Measurements from ENCODE around the gene MUCL3. TPM values are rescaled to one million over a fixed set of nuclear protein-coding genes. Genes with fewer than 3 reads are reported as not detected.
A peak's percentile ranks its signal among the peaks of the same experiment; 100 is the strongest.
"Not testable (repeated sequence)": the region's sequence is repeated elsewhere in the genome, so short reads cannot be mapped to it uniquely, and the experiment has no call there.

MUCL3 gene
- total RNA-seq, 1 donor from 2014 or later = not detected

GRCh38 chr6:30922447-30922852 lies 18.3 kb upstream of the MUCL3 start:
- H3K4me3 ChIP-seq (ENCODE audit: low read length in 3 of 3) = no peak overlapping the region
- H3K27ac ChIP-seq (ENCODE audit: low read depth, low read length) = no peak overlapping the region
- H3K9me3 ChIP-seq (ENCODE audit: control insufficient read depth in 3 of 3, low read length in 3 of 3) = no peaks in the 10 kb centered on the region
- no peak overlapping the region for H3K9ac ChIP-seq (ENCODE audit: low read depth in 1 of 3, low read length in 3 of 3)
- no peaks in the 10 kb centered on the region for H3K27me3 ChIP-seq (ENCODE audit: control insufficient read depth in 3 of 3, insufficient read depth in 3 of 3, low read length in 3 of 3)
- H3K4me1 ChIP-seq (ENCODE audit: control insufficient read depth in 3 of 3, insufficient read depth in 3 of 3, low read length in 3 of 3) = peaks cover 8 to 12% (median 10%) of the 10 kb centered on the region in 3 donors
- H3K36me3 ChIP-seq (ENCODE audit: control insufficient read depth in 3 of 3, insufficient read depth in 3 of 3, low read length in 3 of 3) = peaks cover 72 to 78% (median 73%) of the 10 kb centered on the region in 3 donors

GRCh38 chr6:30924040-30924627 lies 16.6 kb upstream of the MUCL3 start:
- H3K27me3 ChIP-seq (ENCODE audit: control insufficient read depth in 3 of 3, insufficient read depth in 3 of 3, low read length in 3 of 3); H3K9me3 ChIP-seq (ENCODE audit: control insufficient read depth in 3 of 3, low read length in 3 of 3); H3K9ac ChIP-seq (ENCODE audit: low read depth in 1 of 3, low read length in 3 of 3); H3K4me3 ChIP-seq (ENCODE audit: low read length in 3 of 3); H3K27ac ChIP-seq (ENCODE audit: low read depth, low read length): not testable (repeated sequence)
- peaks cover 8 to 12% (median 10%) of the 10 kb centered on the region in 3 donors for H3K4me1 ChIP-seq (ENCODE audit: control insufficient read depth in 3 of 3, insufficient read depth in 3 of 3, low read length in 3 of 3)
- H3K36me3 ChIP-seq (ENCODE audit: control insufficient read depth in 3 of 3, insufficient read depth in 3 of 3, low read length in 3 of 3) = peaks cover 60 to 66% (median 62%) of the 10 kb centered on the region in 3 donors

GRCh38 chr6:30926644-30927043 lies 14.1 kb upstream of the MUCL3 start:
- no peaks in the 10 kb centered on the region for H3K27me3 ChIP-seq (ENCODE audit: control insufficient read depth in 3 of 3, insufficient read depth in 3 of 3, low read length in 3 of 3)
- no peak overlapping the region for H3K27ac ChIP-seq (ENCODE audit: low read depth, low read length)
- no peak overlapping the region for H3K4me3 ChIP-seq (ENCODE audit: low read length in 3 of 3)
- H3K9me3 ChIP-seq (ENCODE audit: control insufficient read depth in 3 of 3, low read length in 3 of 3) = peaks cover 3 to 5% (median 4%) of the 10 kb centered on the region in 3 donors
- peaks cover 8 to 12% (median 10%) of the 10 kb centered on the region in 3 donors for H3K4me1 ChIP-seq (ENCODE audit: control insufficient read depth in 3 of 3, insufficient read depth in 3 of 3, low read length in 3 of 3)
- H3K36me3 ChIP-seq (ENCODE audit: control insufficient read depth in 3 of 3, insufficient read depth in 3 of 3, low read length in 3 of 3) = peaks cover 37 to 42% (median 38%) of the 10 kb centered on the region in 3 donors
- H3K9ac ChIP-seq (ENCODE audit: low read depth in 1 of 3, low read length in 3 of 3) = peak overlapping the region in 1 of 3 donors; percentile 25

GRCh38 chr6:30927080-30927479 lies 13.7 kb upstream of the MUCL3 start:
- not testable (repeated sequence) for H3K27me3 ChIP-seq (ENCODE audit: control insufficient read depth in 3 of 3, insufficient read depth in 3 of 3, low read length in 3 of 3); H3K9ac ChIP-seq (ENCODE audit: low read depth in 1 of 3, low read length in 3 of 3); H3K27ac ChIP-seq (ENCODE audit: low read depth, low read length); H3K9me3 ChIP-seq (ENCODE audit: control insufficient read depth in 3 of 3, low read length in 3 of 3); H3K4me3 ChIP-seq (ENCODE audit: low read length in 3 of 3)
- peaks cover 8 to 12% (median 10%) of the 10 kb centered on the region in 3 donors for H3K4me1 ChIP-seq (ENCODE audit: control insufficient read depth in 3 of 3, insufficient read depth in 3 of 3, low read length in 3 of 3)
- peaks cover 32 to 38% (median 34%) of the 10 kb centered on the region in 3 donors for H3K36me3 ChIP-seq (ENCODE audit: control insufficient read depth in 3 of 3, insufficient read depth in 3 of 3, low read length in 3 of 3)

- Histone ChIP-seq H3K36me3 (ENCODE audit: control insufficient read depth in 3 of 3, insufficient read depth in 3 of 3, low read length in 3 of 3) (peaks cover 16 to 22% (median 18%) of the 10 kb centered on the region in 3 donors), H3K27ac (ENCODE audit: low read depth, low read length) (no peak overlapping the region), H3K27me3 (ENCODE audit: control insufficient read depth in 3 of 3, insufficient read depth in 3 of 3, low read length in 3 of 3) (no peaks in the 10 kb centered on the region), H3K9ac (ENCODE audit: low read depth in 1 of 3, low read length in 3 of 3) (no peak overlapping the region), H3K4me1 (ENCODE audit: control insufficient read depth in 3 of 3, insufficient read depth in 3 of 3, low read length in 3 of 3) (peaks cover 8 to 12% (median 10%) of the 10 kb centered on the region in 3 donors), H3K4me3 (ENCODE audit: low read length in 3 of 3) (no peak overlapping the region), H3K9me3 (ENCODE audit: control insufficient read depth in 3 of 3, low read length in 3 of 3) (peaks cover 3 to 5% (median 4%) of the 10 kb centered on the region in 3 donors)
These were observed 12.1 kb upstream of the MUCL3 start for GRCh38 chr6:30928677-30929076.

GRCh38 chr6:30930506-30930905 lies 10.3 kb upstream of the MUCL3 start:
- peaks cover 3 to 5% (median 4%) of the 10 kb centered on the region in 3 donors for H3K9me3 ChIP-seq (ENCODE audit: control insufficient read depth in 3 of 3, low read length in 3 of 3)
- H3K9ac ChIP-seq (ENCODE audit: low read depth in 1 of 3, low read length in 3 of 3) = no peak overlapping the region
- peaks cover 8 to 12% (median 10%) of the 10 kb centered on the region in 3 donors for H3K4me1 ChIP-seq (ENCODE audit: control insufficient read depth in 3 of 3, insufficient read depth in 3 of 3, low read length in 3 of 3)
- H3K4me3 ChIP-seq (ENCODE audit: low read length in 3 of 3) = no peak overlapping the region
- no peak overlapping the region for H3K27ac ChIP-seq (ENCODE audit: low read depth, low read length)
- H3K27me3 ChIP-seq (ENCODE audit: control insufficient read depth in 3 of 3, insufficient read depth in 3 of 3, low read length in 3 of 3) = no peaks in the 10 kb centered on the region
- H3K36me3 ChIP-seq (ENCODE audit: control insufficient read depth in 3 of 3, insufficient read depth in 3 of 3, low read length in 3 of 3) = peaks cover 10 to 15% (median 11%) of the 10 kb centered on the region in 3 donors

GRCh38 chr6:30931272-30931671 lies 9.5 kb upstream of the MUCL3 start:
- H3K9me3 ChIP-seq (ENCODE audit: control insufficient read depth in 3 of 3, low read length in 3 of 3) = peaks cover 3 to 5% (median 4%) of the 10 kb centered on the region in 3 donors
- peaks cover 8 to 9% (median 8%) of the 10 kb centered on the region in 3 donors for H3K4me1 ChIP-seq (ENCODE audit: control insufficient read depth in 3 of 3, insufficient read depth in 3 of 3, low read length in 3 of 3)
- H3K36me3 ChIP-seq (ENCODE audit: control insufficient read depth in 3 of 3, insufficient read depth in 3 of 3, low read length in 3 of 3) = peaks cover 3 to 7% (median 5%) of the 10 kb centered on the region in 3 donors
- no peaks in the 10 kb centered on the region for H3K27me3 ChIP-seq (ENCODE audit: control insufficient read depth in 3 of 3, insufficient read depth in 3 of 3, low read length in 3 of 3)
- no peak overlapping the region for H3K4me3 ChIP-seq (ENCODE audit: low read length in 3 of 3)
- no peak overlapping the region for H3K9ac ChIP-seq (ENCODE audit: low read depth in 1 of 3, low read length in 3 of 3)
- no peak overlapping the region for H3K27ac ChIP-seq (ENCODE audit: low read depth, low read length)

GRCh38 chr6:30931969-30932645 lies 8.7 kb upstream of the MUCL3 start, which contains the start of gene SFTA2:
TSS of gene SFTA2 (minus strand) at chr6:30932170. CDS start at chr6:30932096, 74 bp downstream.
- Histone ChIP-seq H3K27me3 (ENCODE audit: control insufficient read depth in 3 of 3, insufficient read depth in 3 of 3, low read length in 3 of 3) (peaks cover 0 to 2% (median 0%) of the 10 kb centered on the region in 3 donors), H3K4me1 (ENCODE audit: control insufficient read depth in 3 of 3, insufficient read depth in 3 of 3, low read length in 3 of 3) (peaks cover 0 to under 1% (median under 1%) of the 10 kb centered on the region in 3 donors), H3K27ac (ENCODE audit: low read depth, low read length) (no peak within 1 kb of the TSS), H3K4me3 (ENCODE audit: low read length in 3 of 3) (no peak within 1 kb of the TSS), H3K9ac (ENCODE audit: low read depth in 1 of 3, low read length in 3 of 3) (no peak within 1 kb of the TSS), H3K36me3 (ENCODE audit: control insufficient read depth in 3 of 3, insufficient read depth in 3 of 3, low read length in 3 of 3) (no peaks in the 10 kb centered on the region), H3K9me3 (ENCODE audit: control insufficient read depth in 3 of 3, low read length in 3 of 3) (peaks cover 3 to 5% (median 4%) of the 10 kb centered on the region in 3 donors)

GRCh38 chr6:30932665-30933365 lies 8.0 kb upstream of the MUCL3 start:
- Histone ChIP-seq H3K4me3 (ENCODE audit: low read length in 3 of 3) (no peak overlapping the region), H3K27me3 (ENCODE audit: control insufficient read depth in 3 of 3, insufficient read depth in 3 of 3, low read length in 3 of 3) (peaks cover 0 to 5% (median 0%) of the 10 kb centered on the region in 3 donors), H3K4me1 (ENCODE audit: control insufficient read depth in 3 of 3, insufficient read depth in 3 of 3, low read length in 3 of 3) (no peaks in the 10 kb centered on the region), H3K9ac (ENCODE audit: low read depth in 1 of 3, low read length in 3 of 3) (no peak overlapping the region), H3K36me3 (ENCODE audit: control insufficient read depth in 3 of 3, insufficient read depth in 3 of 3, low read length in 3 of 3) (no peaks in the 10 kb centered on the region), H3K9me3 (ENCODE audit: control insufficient read depth in 3 of 3, low read length in 3 of 3) (peaks cover 3 to 5% (median 4%) of the 10 kb centered on the region in 3 donors), H3K27ac (ENCODE audit: low read depth, low read length) (no peak overlapping the region)
